A549 (cell line): ENCODE results near the gene LBX2. TPM values are rescaled to one million over a fixed set of nuclear protein-coding genes. Genes with fewer than 3 reads are reported as not detected.

Experiments used
- BHLHE40 ChIP-seq: IDR thresholded peaks from 2 replicates; pipeline ENCODE4 v1.6.1; 2012; ENCODE audit warnings: low read depth, low read length, inconsistent platforms
- CBX8 ChIP-seq: fragments of 200-600 bp; sonication (generic); IDR thresholded peaks from 2 replicates; pipeline ENCODE4 v1.6.1; 2016
- CHD2 ChIP-seq: fragments of 150-350 bp; IDR thresholded peaks from 2 replicates; pipeline ENCODE4 v1.6.1; 2014; ENCODE audit warnings: low read length; ENCODE audit not compliant: partially characterized antibody
- CTCF ChIP-seq: fragments of >200 bp; sonication (Bioruptor Twin); formaldehyde crosslinking; IDR thresholded peaks from 3 replicates; pipeline ENCODE4 v1.5.1; 2016
- E2F6 ChIP-seq: IDR thresholded peaks from 2 replicates; pipeline ENCODE4 v1.6.1; 2012; ENCODE audit warnings: low read depth, borderline replicate concordance
- EHMT2 ChIP-seq: fragments of 200-600 bp; sonication (generic); IDR thresholded peaks from 2 replicates; pipeline ENCODE4 v1.6.1; 2016; ENCODE audit warnings: antibody characterized with exemption, low read depth, mild to moderate bottlenecking, moderate library complexity
- ELK1 ChIP-seq: fragments of 150-350 bp; IDR thresholded peaks from 2 replicates; pipeline ENCODE4 v1.6.1; 2014; ENCODE audit warnings: low read depth, mild to moderate bottlenecking, low read length
- ESRRA ChIP-seq: fragments of 150-350 bp; IDR thresholded peaks from 2 replicates; pipeline ENCODE4 v1.6.1; 2014; ENCODE audit warnings: mild to moderate bottlenecking, low read length, borderline replicate concordance
- FOSB ChIP-seq: fragments of 250-450 bp; sonication (Bioruptor Pico); IDR thresholded peaks from 2 replicates; pipeline ENCODE4 v1.5.0; 2020; ENCODE audit warnings: mild to moderate bottlenecking, moderate library complexity
- FOSL2 ChIP-seq, 2 experiments: fragments of 450-650 bp in 1 of 2; fragments of >200 bp in 1 of 2; sonication (Bioruptor Twin) in 1 of 2; formaldehyde crosslinking; IDR thresholded peaks; 2 replicates each; pipeline versions ENCODE4 v1.5.0 to v1.6.1; 2016 to 2020; ENCODE audit warnings: mild to moderate bottlenecking in 1 of 2, moderate library complexity in 1 of 2
- FOXS1 ChIP-seq: fragments of 250-450 bp; sonication (Bioruptor Pico); IDR thresholded peaks from 2 replicates; pipeline ENCODE4 v1.5.0; 2020; ENCODE audit warnings: mild to moderate bottlenecking, moderate library complexity
- GATA3 ChIP-seq: IDR thresholded peaks from 2 replicates; pipeline ENCODE4 v1.6.1; 2012; ENCODE audit warnings: borderline replicate concordance
- HOXA7 ChIP-seq: fragments of 250-450 bp; sonication (Bioruptor Pico); IDR thresholded peaks from 2 replicates; pipeline ENCODE4 v1.5.0; 2020; ENCODE audit warnings: mild to moderate bottlenecking, moderate library complexity
- HOXB13 ChIP-seq: fragments of 250-450 bp; sonication (Bioruptor Pico); IDR thresholded peaks from 2 replicates; pipeline ENCODE4 v1.5.0; 2020; ENCODE audit warnings: low read depth, mild to moderate bottlenecking, moderate library complexity
- JUN ChIP-seq, 2 experiments: fragments of >200 bp; sonication (Bioruptor Twin); formaldehyde crosslinking; IDR thresholded peaks; 2 replicates in 1 of 2; 3 replicates in 1 of 2; pipeline ENCODE4 v1.6.1; 2016 to 2017
- KDM5A ChIP-seq: fragments of 200-600 bp; sonication (generic); IDR thresholded peaks from 2 replicates; pipeline ENCODE4 v1.6.1; 2016; ENCODE audit warnings: antibody characterized with exemption, mild to moderate bottlenecking
- NFE2L2 ChIP-seq: fragments of 150-350 bp; conservative IDR thresholded peaks from 2 replicates; pipeline ENCODE4 v1.6.1; 2014; ENCODE audit warnings: low read length
- NR3C1 ChIP-seq: fragments of >200 bp; sonication (Bioruptor Twin); formaldehyde crosslinking; IDR thresholded peaks from 3 replicates; pipeline ENCODE4 v1.6.1; 2017
- PHF8 ChIP-seq: fragments of 200-600 bp; sonication (generic); IDR thresholded peaks from 2 replicates; pipeline ENCODE4 v1.6.1; 2016; ENCODE audit warnings: low read depth, mild to moderate bottlenecking, antibody characterized with exemption, moderate library complexity, borderline replicate concordance
- RAD21 ChIP-seq, 2 experiments: fragments of >200 bp in 1 of 2; sonication (Bioruptor Twin) in 1 of 2; formaldehyde crosslinking in 1 of 2; IDR thresholded peaks in 1 of 2; conservative IDR thresholded peaks in 1 of 2; 2 replicates in 1 of 2; 3 replicates in 1 of 2; pipeline ENCODE4 v1.6.1; 2012 to 2018; ENCODE audit warnings: inconsistent platforms in 1 of 2
- RCOR1 ChIP-seq: fragments of 150-350 bp; IDR thresholded peaks from 2 replicates; pipeline ENCODE4 v1.6.1; 2014; ENCODE audit warnings: antibody characterized with exemption, low read length, low read depth
- RFX5 ChIP-seq: fragments of 450-650 bp; IDR thresholded peaks from 2 replicates; pipeline ENCODE4 v1.7.1; 2014; ENCODE audit warnings: antibody characterized with exemption, mild to moderate bottlenecking, moderate library complexity
- RNF2 ChIP-seq: fragments of 200-600 bp; sonication (generic); IDR thresholded peaks from 2 replicates; pipeline ENCODE4 v1.6.1; 2016; ENCODE audit warnings: low read depth, mild to moderate bottlenecking, antibody characterized with exemption, moderate library complexity, borderline replicate concordance
- SMC3 ChIP-seq: fragments of >200 bp; sonication (Bioruptor Twin); formaldehyde crosslinking; IDR thresholded peaks from 3 replicates; pipeline ENCODE4 v1.6.1; 2018; ENCODE audit warnings: inconsistent platforms
- SREBF2 ChIP-seq: fragments of 450-650 bp; IDR thresholded peaks from 2 replicates; pipeline ENCODE4 v1.6.1; 2014; ENCODE audit warnings: mild to moderate bottlenecking, moderate library complexity
- USF2 ChIP-seq: fragments of 450-650 bp; IDR thresholded peaks from 2 replicates; pipeline ENCODE4 v1.6.1; 2014; ENCODE audit warnings: antibody characterized with exemption
- ZC3H11A ChIP-seq: fragments of 450-650 bp; IDR thresholded peaks from 2 replicates; pipeline ENCODE4 v1.6.1; 2014; ENCODE audit warnings: antibody characterized with exemption, mild to moderate bottlenecking
- ZFP36 ChIP-seq: fragments of 450-650 bp; IDR thresholded peaks from 2 replicates; pipeline ENCODE4 v1.6.1; 2014; ENCODE audit warnings: borderline replicate concordance; ENCODE audit not compliant: partially characterized antibody
- ZSCAN20 ChIP-seq: fragments of 250-450 bp; sonication (Bioruptor Pico); IDR thresholded peaks from 2 replicates; pipeline ENCODE4 v1.8.0; 2022; ENCODE audit warnings: mild to moderate bottlenecking, moderate library complexity
- polyA plus RNA-seq, 4 experiments: library from polyadenylated mRNA; depleted of rRNA in 3 of 4; stranded (reverse); fragments of >200 nt; fragmentation: RNase III in 1 of 4; extraction: RNeasy Plus Mini Kit Qiagen cat#74134 plus additional on column Dnase treatment in 1 of 4; gene quantifications; 2 replicates in 3 of 4; 3 replicates in 1 of 4; pipeline ENCODE4 v1.2.3, GENCODE V29; 2011 to 2017

The LBX2 gene
- polyA plus RNA-seq, 2 of the 4 experiments (the other 2 are of a cell fraction) = 0.84 to 2.4 TPM

GRCh38 chr2:74502720-74503505 is 3.5 kb upstream of the LBX2 start (continued):
- no peak for TF ChIP-seq RFX5
- no peak for TF ChIP-seq KDM5A
- TF ChIP-seq CBX8 = no peak
- peak; percentile 38; the same call in 1 of the 2 replicates for TF ChIP-seq FOSL2 (IDR thresholded peaks at IDR 0.05)
- peak; percentile 86 for TF ChIP-seq FOSL2 (CRISPR knock-in tag; IDR thresholded peaks at IDR 0.05)
- TF ChIP-seq USF2 = no peak
- no peak for TF ChIP-seq NFE2L2
- 0 out of 3 replicates have a peak, but pooled peaks have one; percentile 29 for TF ChIP-seq SMC3
- no peak for TF ChIP-seq HOXA7 (CRISPR knock-in tag)
- TF ChIP-seq SREBF2 = no peak
- TF ChIP-seq BHLHE40 = peak; percentile 58; the same call in 1 of the 2 replicates
- no peak for TF ChIP-seq ZFP36
- peak; percentile 43 for TF ChIP-seq CTCF
- TF ChIP-seq ZSCAN20 (CRISPR knock-in tag) = no peak
- no peak for TF ChIP-seq ZC3H11A
- TF ChIP-seq RAD21 (conservative IDR thresholded peaks at IDR 0.05 in 1 of 2, IDR thresholded peaks at IDR 0.05 in 1 of 2) = peak in 1 of 2 experiments; percentile 38; a peak in 3 of 5 replicates
- TF ChIP-seq FOXS1 (CRISPR knock-in tag) = no peak
- peak in 1 of 2 experiments; percentile 38; a peak in 1 of 5 replicates for TF ChIP-seq JUN (IDR thresholded peaks at IDR 0.05)
- no peak for TF ChIP-seq RCOR1
- TF ChIP-seq RNF2 = no peak; the same call in 1 of the 2 replicates
- TF ChIP-seq PHF8 = no peak
- TF ChIP-seq ELK1 = no peak
- TF ChIP-seq ESRRA = no peak
- TF ChIP-seq NR3C1 = no peak
- no peak for TF ChIP-seq HOXB13 (CRISPR knock-in tag)
- TF ChIP-seq EHMT2 = no peak
- no peak for TF ChIP-seq FOSB (CRISPR knock-in tag)
- TF ChIP-seq CHD2 = no peak
- TF ChIP-seq GATA3 = no peak; the same call in 1 of the 2 replicates
- peak; percentile 88; the same call in 1 of the 2 replicates for TF ChIP-seq E2F6
